GM12864 (cell line): Measurements from ENCODE around the gene ITIH5.

Experiments
- DNase-seq: peaks from one replicate; pipeline ENCODE4 v3.0.0-alpha.2; 2011; ENCODE audit warnings: low read depth
- H3K4me3 ChIP-seq: 2 replicates; pipeline ENCODE4 v1.5.1; 2011; ENCODE audit warnings: mild to moderate bottlenecking, low read depth, low read length, control low read depth
- CTCF ChIP-seq: IDR thresholded peaks from 2 replicates; pipeline ENCODE4 v1.5.1; 2011; ENCODE audit warnings: low read depth, mild to moderate bottlenecking, moderate library complexity, low read length, control low read depth, inconsistent platforms; ENCODE audit errors: missing control alignments

The ITIH5 gene

GRCh38 chr10:7585228-7585627, 81.5 kb downstream of the ITIH5 start:
- H3K4me3 ChIP-seq = no peak overlapping the region
- no peak for DNase-seq
- TF ChIP-seq CTCF = no peak

- H3K4me3 ChIP-seq = no peak overlapping the region
- no peak for DNase-seq
- TF ChIP-seq CTCF = no peak
These were observed 83.1 kb downstream of the ITIH5 start for GRCh38 chr10:7583626-7584025.

- no peak for TF ChIP-seq CTCF
- no peak overlapping the region for H3K4me3 ChIP-seq
- DNase-seq = no peak
These were observed 86.2 kb downstream of the ITIH5 start for GRCh38 chr10:7580520-7580919.

- no peak overlapping the region for H3K4me3 ChIP-seq
- TF ChIP-seq CTCF = no peak
- DNase-seq = no peak
These were observed 87.1 kb downstream of the ITIH5 start for GRCh38 chr10:7579681-7580080.

GRCh38 chr10:7577579-7577978, 89.2 kb downstream of the ITIH5 start:
- H3K4me3 ChIP-seq = no peak overlapping the region
- no peak for DNase-seq
- TF ChIP-seq CTCF = no peak

GRCh38 chr10:7577176-7577575, 89.6 kb downstream of the ITIH5 start:
- DNase-seq = no peak
- no peak overlapping the region for H3K4me3 ChIP-seq
- no peak for TF ChIP-seq CTCF

- no peak for TF ChIP-seq CTCF
- H3K4me3 ChIP-seq = no peak overlapping the region
- no peak for DNase-seq
These were observed 90.4 kb downstream of the ITIH5 start for GRCh38 chr10:7576340-7576739.
